Measurements from ENCODE around the gene CNTFR.

CNTFR gene

GRCh38 chr9:34615132-34615531 lies 25.6 kb upstream of the CNTFR start:
- no peak for DNase-seq

- peak; percentile 59 for DNase-seq
Observed at GRCh38 chr9:34612788-34613390, 23.4 kb upstream of the CNTFR start.

GRCh38 chr9:34611811-34612787 lies 22.6 kb upstream of the CNTFR start, which contains the start of gene RPP25L:
Gene RPP25L (minus strand): TSS chr9:34612097. CDS start chr9:34611296, 801 bp downstream.
- peak; percentile 82 for DNase-seq

- DNase-seq, result no peak
Observed at GRCh38 chr9:34611251-34611810, 21.8 kb upstream of the CNTFR start.

GRCh38 chr9:34610434-34611206 lies 21.1 kb upstream of the CNTFR start:
- no peak for DNase-seq

- DNase-seq, result no peak
Observed at GRCh38 chr9:34607331-34607730, 17.8 kb upstream of the CNTFR start.

- no peak for DNase-seq
Observed at GRCh38 chr9:34606905-34607304, 17.4 kb upstream of the CNTFR start.

GRCh38 chr9:34606190-34606589 lies 16.7 kb upstream of the CNTFR start:
- DNase-seq, result no peak

GRCh38 chr9:34603610-34604231 lies 14.2 kb upstream of the CNTFR start:
- DNase-seq, result peak; percentile 80

- no peak for DNase-seq
Observed at GRCh38 chr9:34601937-34602573, 12.5 kb upstream of the CNTFR start.

GRCh38 chr9:34600908-34601307 lies 11.4 kb upstream of the CNTFR start:
- no peak for DNase-seq

- DNase-seq, result no peak
Observed at GRCh38 chr9:34599546-34599945, 10.0 kb upstream of the CNTFR start.

GRCh38 chr9:34594177-34594576 lies 4.7 kb upstream of the CNTFR start:
- no peak for DNase-seq

- no peak for DNase-seq
Observed at GRCh38 chr9:34592895-34593601, 3.5 kb upstream of the CNTFR start.

GRCh38 chr9:34591917-34592866 lies 2.7 kb upstream of the CNTFR start:
- DNase-seq, result no peak

GRCh38 chr9:34591248-34591916 lies 1.9 kb upstream of the CNTFR start:
- peak; percentile 75 for DNase-seq

- DNase-seq, result no peak
Observed at GRCh38 chr9:34590381-34591247, 1.1 kb upstream of the CNTFR start.

Data from T-helper 9 cell (primary cell).